ENCODE measurements around the gene TFR2.

Gene TFR2

DNA sequence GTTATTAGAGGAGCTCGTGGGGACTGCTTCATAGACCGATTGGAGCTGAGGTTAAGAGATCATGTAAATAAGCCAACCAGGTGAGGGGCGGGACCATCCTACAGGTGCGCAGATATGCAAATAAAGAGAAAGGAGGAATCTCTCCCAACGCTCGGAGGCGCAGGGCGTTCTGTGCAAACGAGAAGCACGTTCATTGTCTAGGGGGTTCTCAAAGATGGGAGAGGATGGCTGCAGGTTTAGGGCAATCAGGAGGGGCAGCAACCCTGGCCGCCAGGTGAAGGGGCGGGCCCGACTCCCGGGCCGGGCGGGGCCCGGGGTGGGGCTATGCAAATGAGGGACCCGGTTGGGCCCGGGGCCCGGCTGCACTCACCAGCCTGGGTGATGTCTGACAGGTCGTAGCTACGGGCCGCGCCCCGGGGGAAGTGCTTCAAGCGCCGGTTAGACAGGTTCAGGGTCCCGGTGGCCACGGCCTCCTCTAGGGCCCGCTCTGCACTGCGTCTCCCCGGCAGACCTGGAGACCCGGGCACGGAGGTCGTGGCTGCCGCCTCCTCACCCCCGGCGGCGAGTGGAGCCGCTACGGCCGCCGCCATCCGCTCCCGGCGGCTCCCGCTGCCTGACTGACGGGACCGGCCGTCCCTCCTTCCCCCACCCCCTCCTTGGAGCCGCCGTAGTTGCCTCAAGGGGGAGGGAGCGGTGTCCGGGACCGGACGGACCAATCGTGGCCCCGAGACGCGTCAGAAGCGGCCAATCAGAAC lies 55.7 kb downstream of the TFR2 start, which contains the start of gene LRCH4:
Gene LRCH4 (minus strand): TSS at position 619 of the 755 bp plus-strand sequence. CDS start 29 bp downstream, at position 590.
- no peak for DNase-seq (ENCODE audit: extremely low read depth, low read depth)
- TF ChIP-seq, protein P1, sequence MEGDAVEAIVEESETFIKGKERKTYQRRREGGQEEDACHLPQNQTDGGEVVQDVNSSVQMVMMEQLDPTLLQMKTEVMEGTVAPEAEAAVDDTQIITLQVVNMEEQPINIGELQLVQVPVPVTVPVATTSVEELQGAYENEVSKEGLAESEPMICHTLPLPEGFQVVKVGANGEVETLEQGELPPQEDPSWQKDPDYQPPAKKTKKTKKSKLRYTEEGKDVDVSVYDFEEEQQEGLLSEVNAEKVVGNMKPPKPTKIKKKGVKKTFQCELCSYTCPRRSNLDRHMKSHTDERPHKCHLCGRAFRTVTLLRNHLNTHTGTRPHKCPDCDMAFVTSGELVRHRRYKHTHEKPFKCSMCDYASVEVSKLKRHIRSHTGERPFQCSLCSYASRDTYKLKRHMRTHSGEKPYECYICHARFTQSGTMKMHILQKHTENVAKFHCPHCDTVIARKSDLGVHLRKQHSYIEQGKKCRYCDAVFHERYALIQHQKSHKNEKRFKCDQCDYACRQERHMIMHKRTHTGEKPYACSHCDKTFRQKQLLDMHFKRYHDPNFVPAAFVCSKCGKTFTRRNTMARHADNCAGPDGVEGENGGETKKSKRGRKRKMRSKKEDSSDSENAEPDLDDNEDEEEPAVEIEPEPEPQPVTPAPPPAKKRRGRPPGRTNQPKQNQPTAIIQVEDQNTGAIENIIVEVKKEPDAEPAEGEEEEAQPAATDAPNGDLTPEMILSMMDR (IDR thresholded peaks at IDR 0.05; ENCODE audit: low read depth, low read length), result no peak

DNA sequence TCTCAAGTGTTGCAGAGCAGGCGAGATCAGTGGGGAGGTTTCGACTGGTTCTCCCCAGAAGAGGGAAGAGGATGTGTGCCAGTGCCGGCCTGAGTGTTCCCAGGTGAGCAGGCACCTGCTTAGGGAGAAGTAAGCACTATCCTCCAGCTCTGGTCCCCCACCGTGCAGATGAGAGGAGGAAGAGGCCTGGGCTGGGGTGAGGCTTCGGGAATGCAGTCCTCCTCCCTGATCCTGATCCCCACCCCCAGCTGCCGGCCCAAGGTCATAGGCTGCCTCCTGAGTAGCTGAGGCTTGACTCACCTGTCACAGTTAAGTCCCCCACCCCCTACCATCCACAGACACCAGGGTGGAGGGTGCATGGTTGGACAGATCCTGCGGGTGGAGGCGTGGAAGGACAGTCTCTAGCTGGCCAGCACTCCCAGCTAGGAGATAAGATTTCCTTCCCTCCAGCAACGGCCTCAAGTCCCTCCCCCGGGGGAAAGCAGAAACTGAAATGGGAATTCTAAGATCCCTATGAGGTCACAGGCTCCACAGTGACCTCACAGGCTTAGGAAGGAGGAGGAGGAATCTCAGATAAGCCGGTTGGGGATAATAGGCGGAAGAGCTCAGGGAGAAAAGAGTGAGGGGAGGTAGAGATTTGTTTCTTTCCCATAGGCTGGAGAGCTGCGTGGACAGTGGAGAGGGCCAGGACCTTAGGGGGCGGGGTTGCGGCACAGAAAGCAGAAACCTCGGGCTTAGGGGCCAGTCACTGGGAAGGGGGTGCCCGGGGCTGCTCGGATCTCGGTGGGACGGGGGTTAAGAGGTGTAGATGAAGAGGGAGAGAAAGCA lies 56.5 kb downstream of the TFR2 start:
- DNase-seq (ENCODE audit: extremely low read depth, low read depth), result no peak

DNA sequence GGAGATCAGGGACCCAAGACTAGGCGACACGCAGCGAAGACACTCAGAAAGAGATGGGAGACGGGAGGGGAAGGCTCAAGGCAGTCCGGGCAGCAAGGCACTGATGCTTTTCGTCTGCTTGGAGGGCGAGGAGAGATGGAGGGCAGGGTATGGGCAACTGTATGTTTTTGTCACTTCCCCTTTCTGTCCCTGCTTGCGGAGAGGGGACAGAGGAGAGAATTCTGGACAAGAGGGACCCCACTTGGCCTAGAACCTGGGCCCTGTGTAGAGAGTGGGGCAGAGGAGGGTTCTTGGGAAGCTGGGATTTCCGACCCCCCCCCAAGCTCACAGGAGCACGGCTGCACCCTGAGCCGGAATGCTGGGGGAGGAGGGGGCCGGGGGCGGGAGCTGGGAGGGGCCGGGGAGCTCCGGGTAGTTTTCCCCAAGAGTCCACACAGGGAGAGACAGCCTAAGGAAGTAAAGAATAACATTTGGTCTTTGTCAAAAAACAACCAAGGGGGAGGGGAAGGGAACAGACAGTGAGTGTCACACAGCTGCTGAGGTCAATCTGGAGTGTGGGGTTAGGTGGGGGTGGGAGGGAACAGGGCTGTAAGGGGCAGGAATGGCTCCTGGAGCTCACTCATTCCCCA lies 57.2 kb downstream of the TFR2 start:
- TF ChIP-seq, protein P1 (IDR thresholded peaks at IDR 0.05; ENCODE audit: low read depth, low read length), result no peak
- DNase-seq (ENCODE audit: extremely low read depth, low read depth), result no peak

More for the DNA sequence above, 56.5 kb downstream of the TFR2 start:
- TF ChIP-seq, protein P1 (IDR thresholded peaks at IDR 0.05; ENCODE audit: low read depth, low read length), result no peak

DNA sequence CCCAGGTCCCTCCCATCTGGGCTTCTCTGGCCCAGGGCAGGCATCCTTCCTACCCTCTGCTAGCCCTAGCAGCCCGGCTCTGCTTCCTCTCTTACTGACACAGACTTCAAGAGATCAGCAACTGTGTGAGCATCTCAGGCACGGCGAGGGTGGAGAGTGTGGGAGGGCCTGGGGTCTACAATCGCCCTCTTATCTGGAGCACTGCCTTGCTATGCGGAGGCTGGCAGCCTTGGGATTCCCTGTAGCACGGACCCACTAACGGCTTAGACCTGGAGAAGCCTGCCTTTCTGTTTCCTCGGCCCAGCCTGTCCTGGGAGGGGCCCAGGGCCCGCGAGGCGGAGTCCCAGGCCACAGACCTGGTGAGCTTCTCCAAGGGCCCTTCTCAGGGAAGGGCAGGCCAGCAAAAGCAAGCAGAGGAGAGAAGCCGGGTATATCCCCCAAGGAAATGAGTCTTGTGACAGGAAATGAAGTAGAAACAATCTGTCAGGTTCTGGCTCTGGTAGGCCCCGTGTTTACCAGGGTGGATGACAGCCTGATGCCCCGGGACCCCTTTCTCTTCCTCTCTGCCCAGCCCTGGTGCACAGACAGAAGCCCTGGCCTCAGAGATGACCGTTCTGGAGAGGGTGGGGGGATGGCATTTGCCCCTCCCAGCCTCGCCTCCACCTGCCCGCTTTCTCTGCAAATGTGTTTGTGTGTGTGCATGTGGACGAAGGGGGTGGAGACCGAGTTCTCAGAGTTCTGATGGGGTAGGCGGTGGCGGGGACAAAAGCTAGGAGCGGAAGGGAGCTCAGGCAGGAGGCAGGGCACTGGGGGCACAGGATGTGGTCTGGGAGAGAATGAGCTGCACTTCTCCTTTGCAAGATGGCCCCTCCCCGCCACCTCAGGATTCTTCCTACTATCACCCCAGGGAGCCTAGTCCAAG lies 58.0 kb downstream of the TFR2 start:
- TF ChIP-seq, protein P1 (IDR thresholded peaks at IDR 0.05; ENCODE audit: low read depth, low read length), result no peak
- no peak for DNase-seq (ENCODE audit: extremely low read depth, low read depth)

DNA sequence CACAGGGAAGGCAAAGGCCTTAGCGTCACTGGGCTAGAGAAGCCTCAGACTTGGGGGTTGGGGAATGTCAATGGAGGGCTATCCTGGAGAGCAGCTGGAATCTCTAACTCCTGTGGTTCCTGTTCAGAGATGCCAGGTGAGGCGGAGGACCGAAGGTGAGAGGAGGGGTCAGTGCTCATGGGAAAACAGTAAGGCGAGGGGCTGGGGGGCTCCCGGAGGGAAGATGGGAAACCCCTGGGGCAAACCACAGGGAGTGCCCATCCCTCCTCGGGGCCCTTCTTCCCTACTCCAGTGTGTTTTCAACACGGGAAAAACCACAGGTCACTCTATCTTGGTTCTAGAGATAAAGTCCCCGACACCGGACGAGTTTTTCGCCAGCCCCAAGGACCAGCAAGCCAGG lies 58.7 kb downstream of the TFR2 start:
- TF ChIP-seq, protein P1 (IDR thresholded peaks at IDR 0.05; ENCODE audit: low read depth, low read length), result no peak
- no peak for DNase-seq (ENCODE audit: extremely low read depth, low read depth)

DNA sequence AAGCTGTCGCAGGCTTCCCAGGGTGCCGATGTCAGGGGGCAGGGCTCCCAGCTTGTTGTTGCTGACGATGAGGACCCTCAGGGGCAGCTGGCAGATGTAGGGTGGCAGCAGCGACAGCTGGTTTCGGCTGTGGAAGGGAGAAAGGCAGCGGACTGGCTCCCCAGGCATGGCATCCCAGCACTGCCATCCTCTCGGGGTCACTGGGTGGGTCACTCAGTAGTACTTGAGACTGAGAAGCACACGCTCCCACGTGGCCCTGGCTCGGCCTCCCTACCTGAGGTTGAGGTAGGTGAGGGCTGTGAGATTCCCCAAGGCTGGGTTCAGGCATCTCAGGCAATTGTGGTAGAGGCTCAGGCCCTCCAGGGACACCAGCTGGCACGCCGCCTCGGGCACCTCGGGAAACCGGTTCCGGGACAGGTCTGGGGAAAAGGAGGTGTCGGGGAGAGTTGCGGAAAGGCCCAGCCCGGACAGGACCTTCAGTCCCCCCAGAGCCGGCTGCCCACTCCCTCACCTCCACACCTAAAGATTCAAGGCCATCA lies 59.2 kb downstream of the TFR2 start:
- TF ChIP-seq, protein P1 (IDR thresholded peaks at IDR 0.05; ENCODE audit: low read depth, low read length), result no peak
- DNase-seq (ENCODE audit: extremely low read depth, low read depth), result no peak
